Neural cell (in vitro differentiated cells): Measurements from ENCODE around the gene SOX18.

ENCODE experiments used
- CTCF ChIP-seq: fragments of 450-650 bp; IDR thresholded peaks from 2 replicates; pipeline ENCODE4 v1.5.1; 2014; ENCODE audit warnings: antibody characterized with exemption, mild to moderate bottlenecking, moderate library complexity; ENCODE audit not compliant: poor library complexity, severe bottlenecking
- EP300 ChIP-seq: fragments of 450-650 bp; conservative IDR thresholded peaks from 2 replicates; pipeline ENCODE4 v1.6.1; 2014; ENCODE audit warnings: antibody characterized with exemption, mild to moderate bottlenecking, moderate library complexity; ENCODE audit not compliant: poor library complexity, severe bottlenecking
- EZH2 ChIP-seq: fragments of 200-600, 300-800 bp; shearing (Covaris generic), sonication (generic); IDR thresholded peaks from 2 replicates; pipeline ENCODE4 v1.6.1; 2014; ENCODE audit warnings: antibody characterized with exemption, low read length, borderline replicate concordance, mild to moderate bottlenecking; ENCODE audit not compliant: insufficient read depth, poor library complexity, severe bottlenecking
- MXI1 ChIP-seq: fragments of 450-650 bp; conservative IDR thresholded peaks from 2 replicates; pipeline ENCODE4 v1.6.1; 2014; ENCODE audit warnings: antibody characterized with exemption, mild to moderate bottlenecking; ENCODE audit not compliant: poor library complexity, severe bottlenecking
- POLR2AphosphoS5 ChIP-seq: IDR thresholded peaks from 2 replicates; pipeline ENCODE4 v1.6.1; 2012
- RAD21 ChIP-seq: fragments of 450-650 bp; conservative IDR thresholded peaks from 2 replicates; pipeline ENCODE4 v1.6.1; 2014; ENCODE audit warnings: antibody characterized with exemption, mild to moderate bottlenecking, moderate library complexity
- REST ChIP-seq: IDR thresholded peaks from 2 replicates; pipeline ENCODE4 v1.6.1; 2012; ENCODE audit warnings: borderline replicate concordance
- TAF1 ChIP-seq: IDR thresholded peaks from 2 replicates; pipeline ENCODE4 v1.6.1; 2012; ENCODE audit warnings: low read depth

- no peak for TF ChIP-seq REST
- TF ChIP-seq CTCF = no peak
- TF ChIP-seq EZH2 = no peak
- no peak for TF ChIP-seq POLR2AphosphoS5
- no peak for TF ChIP-seq EP300
- no peak for TF ChIP-seq TAF1
- no peak for TF ChIP-seq MXI1
- TF ChIP-seq RAD21 = no peak
Observed at GRCh38 chr20:64024141-64024990, 25.1 kb downstream of the SOX18 start.
